Stimulated activated CD4-positive, alpha-beta T cell treated with anti-CD3 and anti-CD28 coated beads, Interleukin-1b, Interleukin-23, amount 100 ng/mL, for 4 hours (primary cell): ENCODE results near the gene CDC27.
"Not testable (repeated sequence)": the region's sequence is repeated elsewhere in the genome, so short reads cannot be mapped to it uniquely, and the experiment has no call there.

Experiments
- DNase-seq, 2 donors: peaks; one replicate each; pipeline ENCODE4 v3.0.0-alpha.2; 2020; ENCODE audit warnings: low read depth in 2 of 2

Gene CDC27

GRCh38 chr17:47145351-47145750 lies 43.7 kb downstream of the CDC27 start:
- no peak for DNase-seq

GRCh38 chr17:47135235-47135634 lies 53.9 kb downstream of the CDC27 start:
- no peak for DNase-seq

GRCh38 chr17:47134354-47134753 lies 54.7 kb downstream of the CDC27 start:
- DNase-seq, result not testable (repeated sequence)

- DNase-seq, result no peak
Measured at GRCh38 chr17:47131761-47132160, 57.3 kb downstream of the CDC27 start.

GRCh38 chr17:47126835-47127234 lies 62.3 kb downstream of the CDC27 start:
- DNase-seq, result not testable (repeated sequence)

- DNase-seq, result not testable (repeated sequence)
Measured at GRCh38 chr17:47123262-47123661, 65.8 kb downstream of the CDC27 start.

GRCh38 chr17:47120521-47121095 lies 68.5 kb downstream of the CDC27 start:
- no peak for DNase-seq

- no peak for DNase-seq
Measured at GRCh38 chr17:47119746-47120520, 69.2 kb downstream of the CDC27 start.

- no peak for DNase-seq
Measured at GRCh38 chr17:47117386-47117785, 71.7 kb downstream of the CDC27 start.

GRCh38 chr17:47106130-47106529 lies 83.0 kb downstream of the CDC27 start:
- no peak for DNase-seq

GRCh38 chr17:47105246-47105645 lies 83.8 kb downstream of the CDC27 start:
- not testable (repeated sequence) for DNase-seq

GRCh38 chr17:47102914-47103313 lies 86.2 kb downstream of the CDC27 start:
- no peak for DNase-seq

GRCh38 chr17:47099987-47100711 lies 88.9 kb downstream of the CDC27 start:
- DNase-seq, result peak; percentile 85 to 87

- DNase-seq, result no peak
Measured at GRCh38 chr17:47099451-47099986, 89.6 kb downstream of the CDC27 start.

- no peak for DNase-seq
Measured at GRCh38 chr17:47096343-47096742, 92.8 kb downstream of the CDC27 start.

- no peak for DNase-seq
Measured at GRCh38 chr17:47095268-47095667, 93.8 kb downstream of the CDC27 start.

- no peak for DNase-seq
Measured at GRCh38 chr17:47087093-47087492, 102.0 kb downstream of the CDC27 start.

GRCh38 chr17:47085736-47086135 lies 103.4 kb downstream of the CDC27 start:
- no peak for DNase-seq

GRCh38 chr17:47078801-47079200 lies 110.3 kb downstream of the CDC27 start:
- DNase-seq, result no peak

GRCh38 chr17:47077576-47077975 lies 111.5 kb downstream of the CDC27 start:
- DNase-seq, result no peak

- DNase-seq, result no peak
Measured at GRCh38 chr17:47076171-47076570, 112.9 kb downstream of the CDC27 start.

GRCh38 chr17:47074361-47074760 lies 114.7 kb downstream of the CDC27 start:
- not testable (repeated sequence) for DNase-seq
